ENCODE measurements around the gene TUBB6. TPM values are rescaled to one million over a fixed set of nuclear protein-coding genes. Genes with fewer than 3 reads are reported as not detected.
A peak's percentile ranks its signal among the peaks of the same experiment; 100 is the strongest.

Gene TUBB6
- total and polyA plus RNA-seq, 4 donors: 57.8 to 157 (median 109) TPM

- WGBS, 2 donors: 40 to 51% methylated on average over 5 of the region's 5 CpGs
- Histone ChIP-seq H3K9ac (ENCODE audit: insufficient read depth in 1 of 2, low read length in 2 of 2) (no peak overlapping the region), H3K9me3 (ENCODE audit: control insufficient read depth in 4 of 4, insufficient read depth in 3 of 4, low read length in 3 of 4) (no peaks in the 10 kb centered on the region), H3K36me3 (ENCODE audit: control insufficient read depth in 4 of 4, insufficient read depth in 4 of 4, low read length in 4 of 4) (peaks cover 7 to 24% (median 14%) of the 10 kb centered on the region in 4 donors), H3K27ac (ENCODE audit: low read depth in 1 of 2, low read length in 1 of 2) (peak overlapping the region; percentile 1 to 70), H3K27me3 (ENCODE audit: control insufficient read depth in 3 of 3, insufficient read depth in 3 of 3, low read length in 2 of 3) (no peaks in the 10 kb centered on the region), H3K4me1 (ENCODE audit: control insufficient read depth in 5 of 5, insufficient read depth in 5 of 5, low read length in 5 of 5) (peaks cover 0 to 32% (median 0%) of the 10 kb centered on the region in 5 donors), H3K4me3 (no peak overlapping the region)
- DNase-seq (no peak), ATAC-seq (ENCODE audit: insufficient read depth, low FRiP score) (no peak)
- TF ChIP-seq, protein P1, sequence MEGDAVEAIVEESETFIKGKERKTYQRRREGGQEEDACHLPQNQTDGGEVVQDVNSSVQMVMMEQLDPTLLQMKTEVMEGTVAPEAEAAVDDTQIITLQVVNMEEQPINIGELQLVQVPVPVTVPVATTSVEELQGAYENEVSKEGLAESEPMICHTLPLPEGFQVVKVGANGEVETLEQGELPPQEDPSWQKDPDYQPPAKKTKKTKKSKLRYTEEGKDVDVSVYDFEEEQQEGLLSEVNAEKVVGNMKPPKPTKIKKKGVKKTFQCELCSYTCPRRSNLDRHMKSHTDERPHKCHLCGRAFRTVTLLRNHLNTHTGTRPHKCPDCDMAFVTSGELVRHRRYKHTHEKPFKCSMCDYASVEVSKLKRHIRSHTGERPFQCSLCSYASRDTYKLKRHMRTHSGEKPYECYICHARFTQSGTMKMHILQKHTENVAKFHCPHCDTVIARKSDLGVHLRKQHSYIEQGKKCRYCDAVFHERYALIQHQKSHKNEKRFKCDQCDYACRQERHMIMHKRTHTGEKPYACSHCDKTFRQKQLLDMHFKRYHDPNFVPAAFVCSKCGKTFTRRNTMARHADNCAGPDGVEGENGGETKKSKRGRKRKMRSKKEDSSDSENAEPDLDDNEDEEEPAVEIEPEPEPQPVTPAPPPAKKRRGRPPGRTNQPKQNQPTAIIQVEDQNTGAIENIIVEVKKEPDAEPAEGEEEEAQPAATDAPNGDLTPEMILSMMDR (IDR thresholded peaks at IDR 0.05; ENCODE audit: control extremely low read depth, extremely low read depth): no peak
Measured at GRCh38 chr18:12318334-12318697, 10.3 kb downstream of the TUBB6 start.

DNA sequence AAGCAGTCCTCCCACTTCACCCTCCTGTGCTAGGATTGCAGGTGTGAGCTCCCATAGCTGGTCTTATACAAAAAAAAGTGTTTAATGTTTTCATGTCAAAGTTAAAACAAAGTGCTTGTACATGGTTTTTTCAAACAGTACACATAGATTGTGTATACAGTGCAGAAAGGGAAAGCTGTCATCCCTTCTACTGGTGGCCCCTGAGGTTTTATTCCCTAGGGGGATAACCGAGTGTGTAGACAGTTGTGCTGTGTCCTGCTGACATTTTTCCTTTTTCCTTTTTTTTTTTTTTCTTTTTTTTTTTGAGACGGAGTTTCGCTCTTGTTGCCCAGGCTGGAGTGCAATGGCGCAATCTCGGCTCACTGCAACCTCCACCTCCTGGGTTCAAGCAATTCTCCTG, 10.8 kb downstream of the TUBB6 start:
- Histone ChIP-seq H3K27me3 (ENCODE audit: control insufficient read depth in 3 of 3, insufficient read depth in 3 of 3, low read length in 2 of 3) (no peaks in the 10 kb centered on the region), H3K9ac (ENCODE audit: insufficient read depth in 1 of 2, low read length in 2 of 2) (no peak overlapping the region), H3K9me3 (ENCODE audit: control insufficient read depth in 4 of 4, insufficient read depth in 3 of 4, low read length in 3 of 4) (no peaks in the 10 kb centered on the region), H3K4me3 (no peak overlapping the region), H3K36me3 (ENCODE audit: control insufficient read depth in 4 of 4, insufficient read depth in 4 of 4, low read length in 4 of 4) (peaks cover 7 to 20% (median 13%) of the 10 kb centered on the region in 4 donors), H3K27ac (ENCODE audit: low read depth in 1 of 2, low read length in 1 of 2) (no peak overlapping the region), H3K4me1 (ENCODE audit: control insufficient read depth in 5 of 5, insufficient read depth in 5 of 5, low read length in 5 of 5) (peaks cover 0 to 27% (median 0%) of the 10 kb centered on the region in 5 donors)
- TF ChIP-seq, protein P1 (IDR thresholded peaks at IDR 0.05; ENCODE audit: control extremely low read depth, extremely low read depth): no peak
- ATAC-seq (ENCODE audit: insufficient read depth, low FRiP score) (no peak), DNase-seq (no peak)
- 55 to 72% methylated on average over 4 to 5 of the region's 5 CpGs for WGBS, 2 donors

DNA sequence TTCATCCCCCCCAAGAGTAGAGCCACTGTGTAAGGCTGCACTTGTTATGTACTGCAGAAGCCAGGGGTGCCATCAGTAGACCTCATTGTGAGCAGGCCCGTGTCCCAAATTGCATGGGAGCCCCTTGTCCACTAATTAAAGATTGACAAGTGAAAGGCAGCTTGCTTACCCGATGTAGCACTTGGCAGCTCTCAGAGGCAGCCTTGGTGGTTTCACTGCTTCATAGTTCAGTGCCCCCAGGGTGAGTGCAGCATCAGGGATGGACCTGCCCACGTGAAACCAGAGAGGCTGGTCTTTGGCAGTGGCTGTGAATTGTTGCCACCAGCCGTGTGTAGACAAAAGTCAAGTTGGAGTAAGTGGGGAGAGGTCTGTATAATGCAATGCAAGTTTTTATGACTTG, 13.3 kb downstream of the TUBB6 start:
- H3K27ac ChIP-seq (ENCODE audit: low read depth in 1 of 2, low read length in 1 of 2): no peak overlapping the region
- peaks cover 16 to 31% (median 23%) of the 10 kb centered on the region in 4 donors for H3K36me3 ChIP-seq (ENCODE audit: control insufficient read depth in 4 of 4, insufficient read depth in 4 of 4, low read length in 4 of 4)
- TF ChIP-seq, protein P1 (IDR thresholded peaks at IDR 0.05; ENCODE audit: control extremely low read depth, extremely low read depth): no peak
- ATAC-seq (ENCODE audit: insufficient read depth, low FRiP score) (no peak), DNase-seq (no peak)
- H3K4me1 ChIP-seq (ENCODE audit: control insufficient read depth in 5 of 5, insufficient read depth in 5 of 5, low read length in 5 of 5): peaks cover 0 to 10% (median 0%) of the 10 kb centered on the region in 5 donors
- 63 to 71% methylated on average over 4 of the region's 4 CpGs for WGBS, 2 donors
- no peak overlapping the region for H3K9ac ChIP-seq (ENCODE audit: insufficient read depth in 1 of 2, low read length in 2 of 2)
- H3K4me3 ChIP-seq: no peak overlapping the region
- no peaks in the 10 kb centered on the region for H3K27me3 ChIP-seq (ENCODE audit: control insufficient read depth in 3 of 3, insufficient read depth in 3 of 3, low read length in 2 of 3)
- H3K9me3 ChIP-seq (ENCODE audit: control insufficient read depth in 4 of 4, insufficient read depth in 3 of 4, low read length in 3 of 4): peaks cover 0 to 5% (median 0%) of the 10 kb centered on the region in 4 donors

Measured in lung (tissue), 12 donors.